A673 (cell line): Measurements from ENCODE around the gene TPRKB.
"Not testable (repeated sequence)": the region's sequence is repeated elsewhere in the genome, so short reads cannot be mapped to it uniquely, and the experiment has no call there.

Experiments used
- EZH2 ChIP-seq: fragments of 200-600 bp; sonication (generic); IDR thresholded peaks from 2 replicates; pipeline ENCODE4 v1.6.1; 2017; ENCODE audit warnings: borderline replicate concordance, low read depth, mild to moderate bottlenecking, mixed read lengths, antibody characterized with exemption, low read length; ENCODE audit not compliant: poor library complexity, severe bottlenecking
- TF ChIP-seq, protein P1 (sequence below): fragments of 300-800, 200-600 bp; sonication (generic); conservative IDR thresholded peaks from 2 replicates; pipeline ENCODE4 v1.5.1; 2017; ENCODE audit warnings: low read depth, mild to moderate bottlenecking, antibody characterized with exemption, low read length, moderate library complexity, mixed read lengths

DNA sequence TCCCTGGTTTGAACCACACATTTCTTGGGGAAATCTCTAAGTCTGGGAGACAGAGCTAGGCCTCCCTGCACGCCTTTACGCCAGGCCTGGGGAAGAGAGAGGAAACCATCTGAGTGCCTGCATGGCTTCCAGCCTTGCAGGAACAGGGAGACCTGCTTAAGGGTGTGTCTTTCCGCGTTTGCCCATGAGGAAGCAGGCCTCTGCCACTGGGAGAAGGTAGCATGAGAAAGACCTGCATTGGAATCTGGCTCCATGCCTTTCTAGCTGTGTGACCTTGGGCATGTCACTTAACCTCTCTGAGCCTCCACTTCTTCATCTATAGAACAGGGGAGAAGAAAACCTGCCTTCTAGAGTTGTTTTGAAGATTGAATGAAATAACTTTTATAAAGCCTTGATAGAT is 19.4 kb downstream of the TPRKB start:
- TF ChIP-seq, protein P1, sequence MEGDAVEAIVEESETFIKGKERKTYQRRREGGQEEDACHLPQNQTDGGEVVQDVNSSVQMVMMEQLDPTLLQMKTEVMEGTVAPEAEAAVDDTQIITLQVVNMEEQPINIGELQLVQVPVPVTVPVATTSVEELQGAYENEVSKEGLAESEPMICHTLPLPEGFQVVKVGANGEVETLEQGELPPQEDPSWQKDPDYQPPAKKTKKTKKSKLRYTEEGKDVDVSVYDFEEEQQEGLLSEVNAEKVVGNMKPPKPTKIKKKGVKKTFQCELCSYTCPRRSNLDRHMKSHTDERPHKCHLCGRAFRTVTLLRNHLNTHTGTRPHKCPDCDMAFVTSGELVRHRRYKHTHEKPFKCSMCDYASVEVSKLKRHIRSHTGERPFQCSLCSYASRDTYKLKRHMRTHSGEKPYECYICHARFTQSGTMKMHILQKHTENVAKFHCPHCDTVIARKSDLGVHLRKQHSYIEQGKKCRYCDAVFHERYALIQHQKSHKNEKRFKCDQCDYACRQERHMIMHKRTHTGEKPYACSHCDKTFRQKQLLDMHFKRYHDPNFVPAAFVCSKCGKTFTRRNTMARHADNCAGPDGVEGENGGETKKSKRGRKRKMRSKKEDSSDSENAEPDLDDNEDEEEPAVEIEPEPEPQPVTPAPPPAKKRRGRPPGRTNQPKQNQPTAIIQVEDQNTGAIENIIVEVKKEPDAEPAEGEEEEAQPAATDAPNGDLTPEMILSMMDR, result not testable (repeated sequence)
- TF ChIP-seq EZH2, result not testable (repeated sequence)
